HG03159 (cell line): ENCODE measurements around the gene ZNF236.
A peak's percentile ranks its signal among the peaks of the same experiment; 100 is the strongest.

Experiments
- ATAC-seq: cut with Tn5 transposase; IDR thresholded peaks from one replicate; pipeline ENCODE4 v1.9.1; 2021; ENCODE audit warnings: mild to moderate bottlenecking, moderate library complexity; ENCODE audit not compliant: unreplicated experiment

The ZNF236 gene

GRCh38 chr18:76859474-76860339 lies 37.4 kb downstream of the ZNF236 start:
- peak; percentile 49 for ATAC-seq

DNA sequence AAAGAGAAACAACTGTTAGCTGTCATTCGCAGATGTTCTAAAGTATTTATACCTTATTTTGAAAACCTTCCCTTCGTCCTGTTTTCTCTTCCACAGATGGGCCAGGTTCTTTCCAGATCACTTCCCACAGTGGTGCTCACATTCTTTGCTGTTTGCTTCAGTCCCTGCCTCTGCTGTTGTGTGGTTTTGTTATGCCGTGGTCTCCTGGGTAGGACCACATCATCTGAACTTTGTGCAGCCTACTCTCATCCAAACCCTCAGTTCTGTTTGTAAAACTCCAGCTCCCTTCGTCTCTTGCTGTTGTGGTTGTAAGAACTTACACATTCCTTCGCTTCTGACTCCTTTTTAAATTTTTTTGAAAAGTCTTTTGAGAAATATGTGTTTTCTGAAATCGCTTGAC lies 38.1 kb downstream of the ZNF236 start:
- ATAC-seq: no peak

GRCh38 chr18:76866666-76867065 lies 44.3 kb downstream of the ZNF236 start:
- no peak for ATAC-seq

GRCh38 chr18:76873311-76873710 lies 51.0 kb downstream of the ZNF236 start:
- ATAC-seq: no peak

- ATAC-seq: no peak
Measured at GRCh38 chr18:76873713-76874112, 51.4 kb downstream of the ZNF236 start.

DNA sequence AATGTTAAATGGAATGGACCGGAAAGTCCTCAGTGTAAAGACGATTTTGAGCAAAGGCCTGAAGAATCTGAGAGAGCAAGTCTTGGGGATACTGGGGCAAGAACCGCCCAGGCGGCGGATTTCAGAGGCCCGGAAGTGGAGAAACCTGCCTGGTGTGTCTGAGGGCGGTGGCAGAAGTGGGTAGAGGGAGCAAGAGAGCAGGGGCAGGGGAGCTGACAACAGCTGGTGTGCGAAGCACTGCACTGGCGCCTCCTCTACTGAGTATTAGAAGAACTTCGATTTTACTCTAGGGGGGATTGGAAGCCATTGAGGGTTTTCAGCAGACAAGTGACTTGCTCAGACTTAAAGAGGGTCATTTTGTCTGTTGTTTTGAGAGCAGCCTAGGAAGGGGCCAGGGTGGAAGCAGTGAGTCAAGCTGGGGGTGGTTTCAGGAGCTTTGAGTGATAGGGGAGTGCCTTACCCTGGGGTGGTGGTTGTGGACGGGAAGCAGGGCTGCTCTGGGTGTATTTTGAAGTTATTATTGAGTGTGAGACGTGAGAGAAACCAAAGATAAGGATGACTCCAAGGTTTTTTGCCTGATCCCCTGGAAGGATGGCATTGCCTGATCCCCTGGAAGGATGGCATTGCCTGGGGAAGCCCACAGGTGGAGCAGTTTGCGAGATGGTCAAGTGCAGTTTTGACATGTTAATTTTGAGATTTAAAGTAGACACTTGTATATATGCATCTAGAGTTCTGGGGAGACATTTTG lies 52.5 kb downstream of the ZNF236 start:
- peak; percentile 23 for ATAC-seq

DNA sequence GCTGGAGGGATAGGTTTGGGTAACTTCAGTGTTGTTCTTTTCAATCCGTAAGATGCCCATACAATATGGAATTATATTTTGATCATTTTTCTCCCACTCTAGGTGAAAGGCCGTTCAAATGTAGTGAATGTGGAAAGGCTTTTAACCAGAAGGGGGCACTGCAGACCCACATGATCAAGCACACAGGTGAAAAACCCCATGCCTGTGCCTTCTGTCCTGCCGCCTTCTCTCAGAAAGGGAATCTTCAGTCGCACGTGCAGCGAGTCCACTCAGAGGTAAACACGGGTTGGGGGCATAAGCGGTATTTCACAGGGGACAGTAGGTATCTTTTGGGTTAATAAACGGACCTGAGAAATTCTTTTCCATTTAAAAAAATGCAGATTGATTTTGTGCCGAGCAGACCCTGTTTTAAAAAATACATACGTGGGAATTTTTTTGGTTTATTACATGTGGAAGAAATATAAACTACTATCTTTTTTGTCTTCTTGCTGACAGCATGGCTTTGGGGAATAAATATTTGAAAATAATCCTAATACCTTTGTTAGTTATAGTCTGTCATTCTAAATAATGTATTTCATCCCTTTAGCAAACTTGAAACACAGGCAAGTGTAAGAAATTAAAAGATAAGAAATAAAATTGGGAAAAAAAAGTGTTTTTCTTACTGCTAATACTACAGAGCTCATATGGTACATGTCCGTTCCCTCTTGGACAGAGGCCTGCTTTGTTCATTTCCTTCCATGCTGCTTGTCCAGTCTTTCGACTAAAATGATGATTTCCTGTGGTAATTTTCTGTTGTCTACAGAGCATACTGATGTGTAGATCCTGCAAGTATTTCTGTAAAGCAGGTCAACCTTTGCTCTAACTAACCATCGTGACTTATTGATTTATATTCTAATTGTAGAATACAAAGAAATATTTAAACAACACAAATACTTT lies 53.3 kb downstream of the ZNF236 start:
- ATAC-seq: peak; percentile 84

- no peak for ATAC-seq
Measured at GRCh38 chr18:76878426-76878825, 56.1 kb downstream of the ZNF236 start.

DNA sequence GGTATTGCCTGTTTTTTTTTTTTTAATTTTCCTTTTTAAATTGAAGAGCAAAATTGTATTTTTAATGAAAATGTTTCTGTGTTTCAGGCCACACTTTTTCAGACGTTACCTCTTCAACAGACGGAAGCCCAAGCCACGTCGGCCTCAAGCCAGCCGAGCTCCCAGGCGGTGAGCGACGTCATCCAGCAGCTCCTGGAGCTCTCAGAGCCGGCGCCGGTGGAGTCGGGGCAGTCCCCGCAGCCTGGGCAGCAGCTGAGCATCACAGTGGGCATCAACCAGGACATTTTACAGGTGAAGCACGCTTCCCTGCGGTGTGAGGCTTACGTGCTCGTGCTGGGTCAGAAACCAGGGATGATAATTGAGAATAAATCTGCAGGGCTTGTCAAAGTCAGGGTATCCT lies 57.7 kb downstream of the ZNF236 start:
- ATAC-seq: no peak

DNA sequence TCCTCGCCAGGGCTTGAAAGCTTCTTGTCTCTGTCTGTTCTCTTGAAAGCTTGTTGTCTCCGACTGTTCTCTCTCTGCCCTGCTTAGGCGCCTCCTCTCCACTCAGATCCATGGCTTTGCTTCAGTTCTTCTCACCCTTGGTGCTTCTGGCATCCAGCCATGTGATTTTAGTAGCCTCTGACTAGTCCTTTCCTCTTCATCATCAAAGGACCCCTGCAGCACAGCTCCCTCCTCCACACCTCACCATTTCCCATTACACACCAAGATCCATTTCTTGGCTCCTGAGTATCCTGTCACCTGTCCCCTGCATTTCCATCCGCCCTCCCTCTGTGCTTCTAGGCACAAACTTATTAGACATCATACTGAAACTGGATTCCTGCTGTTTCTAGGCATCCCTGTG lies 59.4 kb downstream of the ZNF236 start:
- no peak for ATAC-seq

DNA sequence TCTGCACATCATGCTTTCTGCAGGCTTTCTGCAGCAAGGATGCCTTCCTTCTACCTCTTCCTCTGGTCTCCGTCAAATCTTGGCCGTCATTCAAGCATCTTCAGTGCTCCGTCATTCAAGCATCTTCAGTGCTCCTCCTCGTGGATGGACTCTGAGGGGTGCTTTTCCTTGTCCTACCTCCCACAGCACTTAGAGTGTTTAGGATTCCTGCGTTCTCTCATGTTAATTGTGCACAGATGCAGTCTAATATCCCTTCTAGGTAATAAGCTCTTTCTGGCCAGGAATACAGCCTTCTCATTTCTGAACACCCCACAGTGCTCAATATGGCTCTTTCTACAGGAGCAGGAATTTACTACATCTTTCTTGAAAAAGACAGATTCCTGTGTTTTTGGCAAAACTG lies 59.8 kb downstream of the ZNF236 start:
- no peak for ATAC-seq

DNA sequence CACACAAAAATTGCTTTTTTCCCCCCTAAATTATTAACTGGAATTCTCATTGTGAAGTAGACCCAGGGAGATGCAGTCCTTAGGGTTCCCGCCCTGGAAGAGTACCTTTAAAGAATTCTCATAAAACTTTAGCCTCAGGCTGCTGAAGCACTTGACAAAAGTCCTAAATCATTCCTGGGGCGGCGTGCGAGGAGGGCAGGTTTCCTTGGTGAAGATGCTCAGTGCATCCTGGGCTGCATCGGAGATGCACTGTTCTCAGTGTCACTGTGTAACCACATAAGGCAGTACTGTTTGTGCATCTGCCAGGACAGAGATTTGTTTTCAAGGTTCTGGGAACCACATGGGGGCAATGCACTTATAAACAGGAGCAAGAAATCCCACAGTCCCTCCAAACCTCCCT lies 62.6 kb downstream of the ZNF236 start:
- no peak for ATAC-seq

- ATAC-seq: no peak
Measured at GRCh38 chr18:76886112-76886511, 63.8 kb downstream of the ZNF236 start.

GRCh38 chr18:76889091-76889699 lies 66.8 kb downstream of the ZNF236 start:
- ATAC-seq: no peak

GRCh38 chr18:76892832-76893231 lies 70.5 kb downstream of the ZNF236 start:
- ATAC-seq: no peak

DNA sequence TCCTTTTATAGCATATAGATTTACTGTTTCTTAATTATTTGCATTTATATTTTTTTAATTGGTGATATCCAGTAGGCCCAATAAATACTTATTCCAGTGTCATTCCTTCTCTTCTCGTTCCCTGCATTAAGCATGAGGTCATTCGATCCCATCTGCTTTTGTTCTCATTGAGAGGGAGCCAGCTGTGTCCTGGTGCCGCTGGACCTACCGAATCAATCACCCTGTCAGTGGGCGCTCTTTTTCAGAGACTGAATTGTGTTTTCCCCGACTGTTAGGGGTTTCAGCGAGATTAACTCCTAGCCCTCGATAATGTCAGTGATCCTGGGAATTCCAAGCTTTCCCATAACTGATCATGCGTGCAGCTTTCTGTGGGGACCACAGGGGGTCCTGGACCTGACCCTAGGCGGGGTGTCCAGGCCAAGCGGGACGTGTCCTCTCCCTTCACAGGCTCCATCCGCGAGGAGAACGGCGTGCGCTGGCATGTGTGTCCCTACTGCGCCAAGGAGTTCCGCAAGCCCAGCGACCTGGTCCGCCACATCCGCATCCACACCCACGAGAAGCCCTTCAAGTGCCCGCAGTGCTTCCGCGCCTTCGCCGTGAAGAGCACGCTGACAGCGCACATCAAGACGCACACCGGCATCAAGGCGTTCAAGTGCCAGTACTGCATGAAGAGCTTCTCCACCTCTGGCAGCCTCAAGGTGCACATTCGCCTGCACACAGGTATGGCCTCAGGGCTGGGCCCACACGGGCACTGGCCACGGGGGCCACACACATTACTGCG lies 72.4 kb downstream of the ZNF236 start:
- ATAC-seq: no peak

DNA sequence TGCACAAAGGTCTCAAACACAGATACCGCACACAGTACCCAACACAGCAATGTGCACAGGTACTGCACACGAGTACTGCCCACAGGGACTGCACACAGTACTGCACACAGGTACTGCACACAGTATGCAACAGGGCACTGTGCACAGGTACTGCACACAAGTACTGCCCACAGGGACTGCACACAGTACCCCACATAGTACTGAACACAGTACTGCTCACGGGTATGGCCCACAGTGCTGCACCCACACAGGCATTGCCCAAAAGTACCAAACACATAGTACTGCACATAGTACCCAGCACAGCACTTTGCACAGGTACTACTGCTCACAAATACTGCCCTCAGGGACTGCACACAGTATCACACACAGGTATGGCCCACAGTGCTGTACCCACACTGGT lies 73.1 kb downstream of the ZNF236 start:
- ATAC-seq: no peak

DNA sequence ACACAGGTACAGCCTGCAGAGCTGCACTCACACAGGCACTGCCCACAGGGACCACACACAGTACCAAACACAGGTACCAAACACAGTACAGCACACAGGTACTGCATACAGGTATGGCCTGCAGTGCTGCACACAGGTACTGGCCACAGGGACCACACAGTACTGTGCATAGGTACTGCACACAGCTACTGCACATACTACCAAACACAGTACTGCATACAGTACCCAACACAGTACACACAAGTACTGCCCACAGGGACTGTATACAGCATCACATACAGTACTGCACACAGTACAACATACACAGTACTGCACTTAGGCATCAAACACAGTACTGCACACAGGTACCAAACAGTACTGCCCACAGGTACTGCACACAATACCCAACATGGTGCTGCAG lies 74.3 kb downstream of the ZNF236 start:
- ATAC-seq: no peak

DNA sequence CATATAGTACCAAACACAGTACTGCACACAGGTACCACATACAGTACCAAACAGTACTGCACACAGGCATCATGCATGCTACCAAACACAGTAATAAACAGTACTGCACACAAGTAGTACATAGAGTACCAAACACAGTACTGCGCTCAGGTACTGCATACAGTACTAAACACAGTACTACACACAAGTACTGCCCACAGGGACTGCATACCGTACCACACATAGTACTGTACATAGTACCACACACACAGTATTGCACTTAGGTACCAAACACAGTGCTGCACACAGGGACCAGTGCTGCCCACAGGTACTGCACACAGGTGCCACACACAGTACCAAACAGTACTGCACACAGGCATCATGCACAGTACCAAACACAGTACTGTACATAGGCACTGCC lies 74.9 kb downstream of the ZNF236 start:
- no peak for ATAC-seq

GRCh38 chr18:76903386-76903785 lies 81.0 kb downstream of the ZNF236 start:
- ATAC-seq: no peak
